IPS DF 6.9 (cell line): Measurements from ENCODE around the gene KLK8.

ENCODE experiments used
- DNase-seq: peaks from one replicate; pipeline ENCODE4 v3.0.0-alpha.2; 2013; ENCODE audit warnings: low read depth, low spot score
- H3K27ac ChIP-seq: one replicate; pipeline ENCODE4 v1.5.1; 2013; ENCODE audit warnings: low read length, control low read depth
- H3K27me3 ChIP-seq: 2 replicates; pipeline ENCODE4 v1.6.1; 2013; ENCODE audit warnings: mild to moderate bottlenecking, low read length; ENCODE audit not compliant: control insufficient read depth, insufficient read depth
- H3K36me3 ChIP-seq: 2 replicates; pipeline ENCODE4 v1.6.1; 2013; ENCODE audit warnings: low read length; ENCODE audit not compliant: control insufficient read depth, insufficient read depth
- H3K4me1 ChIP-seq: 2 replicates; pipeline ENCODE4 v1.6.1; 2013; ENCODE audit warnings: low read length; ENCODE audit not compliant: control insufficient read depth, insufficient read depth
- H3K4me3 ChIP-seq: 2 replicates; pipeline ENCODE4 v1.5.1; 2013; ENCODE audit warnings: mild to moderate bottlenecking, low read length
- H3K9me3 ChIP-seq: 2 replicates; pipeline ENCODE4 v1.6.1; 2013; ENCODE audit warnings: low read length, inconsistent platforms; ENCODE audit not compliant: control insufficient read depth, insufficient read depth
- WGBS: extraction: QIAGEN DNeasy Blood & Tissue Kit; methylation state at CpG from one replicate; pipeline ENCODE4 v1.1.7; 2013; ENCODE audit warnings: mixed read lengths, missing lambda C conversion rate; ENCODE audit not compliant: insufficient read length, insufficient coverage; 5-methylcytosine and 5-hydroxymethylcytosine counted together

Gene KLK8, protein sequence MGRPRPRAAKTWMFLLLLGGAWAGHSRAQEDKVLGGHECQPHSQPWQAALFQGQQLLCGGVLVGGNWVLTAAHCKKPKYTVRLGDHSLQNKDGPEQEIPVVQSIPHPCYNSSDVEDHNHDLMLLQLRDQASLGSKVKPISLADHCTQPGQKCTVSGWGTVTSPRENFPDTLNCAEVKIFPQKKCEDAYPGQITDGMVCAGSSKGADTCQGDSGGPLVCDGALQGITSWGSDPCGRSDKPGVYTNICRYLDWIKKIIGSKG

DNA sequence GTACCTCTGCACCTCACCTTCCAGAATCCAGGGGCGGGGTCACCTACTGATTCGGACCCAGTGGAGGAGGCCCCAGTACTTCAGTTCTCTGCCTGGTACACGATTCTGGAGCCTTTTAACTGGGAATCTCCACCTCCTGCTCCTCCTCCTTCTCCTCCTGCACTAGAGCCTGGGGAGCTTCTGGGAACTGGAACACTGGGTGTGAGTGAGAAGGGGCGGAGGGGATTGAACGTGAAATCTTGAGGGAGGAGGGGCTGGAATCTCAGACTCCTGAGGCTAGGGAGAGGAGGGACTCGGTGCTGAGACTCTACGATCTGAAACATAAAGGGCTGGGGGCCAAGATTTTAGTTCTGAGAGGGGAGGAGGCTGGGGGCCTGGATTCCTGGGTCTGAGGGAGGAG is at the start of gene KLK8:
Gene KLK8 (minus strand): TSS at position 90 of the 400 bp plus-strand sequence. CDS start 437 bp downstream, outside the sequence.
- Histone ChIP-seq H3K4me3 (no peak within 1 kb of the TSS), H3K9me3 (no peaks in the 10 kb centered on the region), H3K27me3 (no peaks in the 10 kb centered on the region), H3K27ac (no peak within 1 kb of the TSS), H3K36me3 (no peaks in the 10 kb centered on the region), H3K4me1 (peaks cover 1% of the 10 kb centered on the region)
- DNase-seq = no peak
- no CpG with 5 or more reads among the region's 7 CpGs for WGBS

DNA sequence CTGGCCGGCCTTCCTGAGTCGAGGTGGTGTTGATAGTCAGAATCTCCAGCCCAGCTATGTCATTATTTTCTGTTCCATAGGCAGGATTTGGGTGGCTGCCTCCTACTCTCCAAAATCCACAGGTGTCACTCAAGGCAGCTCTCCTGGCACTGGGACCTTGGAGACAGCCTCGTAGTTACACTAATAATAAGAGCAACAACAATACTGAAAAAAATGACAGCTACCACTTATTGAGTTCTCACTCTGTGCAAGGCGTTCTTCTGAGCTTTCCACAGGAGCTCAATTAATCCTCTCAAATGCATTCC is 45.6 kb upstream of the KLK8 start:
- H3K4me3 ChIP-seq = no peak overlapping the region
- H3K36me3 ChIP-seq = no peaks in the 10 kb centered on the region
- DNase-seq = no peak
- peaks cover 6% of the 10 kb centered on the region for H3K4me1 ChIP-seq
- H3K9me3 ChIP-seq = no peaks in the 10 kb centered on the region
- no CpG with 5 or more reads among the region's 4 CpGs for WGBS
- no peaks in the 10 kb centered on the region for H3K27me3 ChIP-seq
- no peak overlapping the region for H3K27ac ChIP-seq

DNA sequence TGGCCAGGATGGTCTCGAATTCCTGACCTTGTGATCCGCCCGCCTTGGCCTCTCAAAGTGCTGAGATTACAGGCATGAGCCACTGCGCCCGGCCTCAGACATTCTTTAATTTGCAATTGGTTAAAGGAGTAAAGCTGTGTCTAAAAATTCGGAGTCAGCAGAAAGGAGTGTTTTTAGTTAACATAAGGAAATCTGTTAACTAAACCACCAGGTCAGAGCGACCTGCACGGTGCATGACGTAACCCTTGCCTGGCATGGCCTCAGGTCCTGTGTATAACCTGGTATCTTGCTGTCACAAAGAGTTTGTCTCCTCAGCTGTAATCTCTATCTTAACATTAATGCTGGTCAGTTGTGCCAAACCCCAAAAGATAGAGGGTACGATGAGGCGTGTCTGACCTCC is 42.9 kb upstream of the KLK8 start:
- H3K4me3 ChIP-seq = no peak overlapping the region
- DNase-seq = no peak
- no peaks in the 10 kb centered on the region for H3K27me3 ChIP-seq
- H3K9me3 ChIP-seq = no peaks in the 10 kb centered on the region
- peaks cover 6% of the 10 kb centered on the region for H3K4me1 ChIP-seq
- H3K27ac ChIP-seq = no peak overlapping the region
- WGBS = no CpG with 5 or more reads among the region's 11 CpGs
- H3K36me3 ChIP-seq = no peaks in the 10 kb centered on the region

DNA sequence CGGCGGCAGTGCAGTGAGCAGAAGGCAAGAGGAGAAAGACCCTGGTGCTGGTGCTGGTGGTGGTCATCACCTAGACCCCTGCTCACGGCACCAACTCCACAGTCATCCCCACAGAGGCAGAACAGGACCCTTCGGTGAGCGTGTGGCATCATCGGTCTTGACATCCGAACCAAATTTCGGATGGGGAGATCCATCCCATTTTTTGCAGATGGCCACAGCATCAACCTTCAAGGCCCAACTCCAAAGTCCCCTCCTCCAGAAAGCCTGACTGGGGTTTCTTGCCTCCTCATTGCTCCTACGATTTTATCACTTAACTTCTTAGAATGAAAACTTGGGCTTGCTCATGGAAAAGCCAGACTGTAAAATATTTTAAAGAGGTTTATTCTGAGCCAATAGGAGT is 42.1 kb upstream of the KLK8 start:
- no peaks in the 10 kb centered on the region for H3K9me3 ChIP-seq
- H3K27me3 ChIP-seq = no peaks in the 10 kb centered on the region
- DNase-seq = no peak
- WGBS = no CpG with 5 or more reads among the region's 9 CpGs
- H3K36me3 ChIP-seq = no peaks in the 10 kb centered on the region
- no peak overlapping the region for H3K27ac ChIP-seq
- H3K4me1 ChIP-seq = peaks cover 6% of the 10 kb centered on the region
- H3K4me3 ChIP-seq = no peak overlapping the region

DNA sequence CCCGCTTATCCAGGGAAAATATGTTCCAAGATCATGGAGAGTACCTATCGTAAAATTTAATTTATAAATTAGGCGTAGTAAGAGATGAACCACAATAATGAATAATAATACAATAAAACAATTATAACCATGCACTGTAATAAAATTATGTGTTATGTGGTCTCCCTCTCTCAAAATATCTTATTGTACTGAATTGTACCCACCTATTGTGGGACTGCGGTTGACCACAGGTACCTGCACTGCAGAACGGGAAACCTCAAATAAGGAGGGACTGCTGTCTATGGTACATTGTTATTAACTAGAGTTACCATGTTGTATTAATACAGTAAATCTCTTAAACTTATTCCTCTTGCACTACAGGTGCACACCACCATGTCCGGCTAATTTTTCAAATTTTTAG is 38.7 kb upstream of the KLK8 start:
- DNase-seq = no peak
- WGBS = no CpG with 5 or more reads among the region's 6 CpGs
- no peaks in the 10 kb centered on the region for H3K36me3 ChIP-seq

DNA sequence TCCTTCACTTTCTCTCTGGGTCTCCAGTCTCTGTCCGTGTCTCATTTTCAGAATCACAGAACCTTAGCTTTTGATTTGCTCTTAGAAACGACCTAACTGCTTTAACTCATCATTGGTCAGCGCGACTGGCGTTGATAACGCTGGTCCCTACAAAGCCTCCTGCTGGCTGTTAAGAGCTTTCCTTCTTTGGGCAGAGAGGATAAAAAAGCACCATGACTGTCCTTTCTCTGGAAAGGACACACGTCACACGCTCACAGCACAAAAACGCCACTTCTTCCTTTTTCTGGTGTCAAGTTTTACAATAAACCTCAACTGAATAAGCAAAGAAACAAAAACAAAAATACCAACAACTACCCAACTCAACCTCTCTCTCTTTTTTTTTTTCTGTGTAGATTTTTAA is 35.1 kb upstream of the KLK8 start:
- H3K4me3 ChIP-seq = no peak overlapping the region
- no peaks in the 10 kb centered on the region for H3K36me3 ChIP-seq
- H3K4me1 ChIP-seq = no peaks in the 10 kb centered on the region
- no peaks in the 10 kb centered on the region for H3K27me3 ChIP-seq
- H3K9me3 ChIP-seq = no peaks in the 10 kb centered on the region
- WGBS = no CpG with 5 or more reads among the region's 9 CpGs
- no peak overlapping the region for H3K27ac ChIP-seq
- no peak for DNase-seq

More for the DNA sequence above, 38.7 kb upstream of the KLK8 start:
- Histone ChIP-seq H3K27ac (no peak overlapping the region), H3K4me3 (no peak overlapping the region), H3K9me3 (no peaks in the 10 kb centered on the region), H3K4me1 (peaks cover 1% of the 10 kb centered on the region; the same call in 1 of the 2 replicates), H3K27me3 (no peaks in the 10 kb centered on the region)

DNA sequence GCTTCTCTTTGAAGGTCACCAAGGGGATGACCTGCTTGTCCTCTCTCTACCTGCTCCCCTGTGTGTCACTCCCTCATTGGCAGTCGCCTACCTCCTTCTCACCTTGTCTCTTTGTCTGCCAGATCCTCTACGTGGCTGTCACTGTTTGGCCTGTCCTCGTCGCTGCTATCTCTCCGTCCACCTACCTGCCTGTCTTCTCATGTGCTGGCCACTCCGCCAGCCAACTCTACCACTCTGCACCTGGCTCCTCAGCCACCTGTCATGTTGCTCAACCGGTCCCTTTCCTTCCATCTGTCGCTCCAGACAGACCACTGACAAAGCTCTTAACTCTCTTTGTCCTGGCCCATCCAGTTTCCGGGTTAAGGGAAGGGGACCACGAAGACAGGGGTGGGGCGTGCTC is 33.3 kb upstream of the KLK8 start, which contains the start of gene KLK12:
Gene KLK12 (minus strand): TSS at position 299 of the 400 bp plus-strand sequence. CDS start 381 bp downstream, outside the sequence.
- Histone ChIP-seq H3K9me3 (no peaks in the 10 kb centered on the region), H3K4me3 (no peak within 1 kb of the TSS), H3K4me1 (no peaks in the 10 kb centered on the region), H3K27ac (no peak within 1 kb of the TSS), H3K27me3 (no peaks in the 10 kb centered on the region), H3K36me3 (no peaks in the 10 kb centered on the region)
- no peak for DNase-seq
- WGBS = no CpG with 5 or more reads among the region's 11 CpGs

DNA sequence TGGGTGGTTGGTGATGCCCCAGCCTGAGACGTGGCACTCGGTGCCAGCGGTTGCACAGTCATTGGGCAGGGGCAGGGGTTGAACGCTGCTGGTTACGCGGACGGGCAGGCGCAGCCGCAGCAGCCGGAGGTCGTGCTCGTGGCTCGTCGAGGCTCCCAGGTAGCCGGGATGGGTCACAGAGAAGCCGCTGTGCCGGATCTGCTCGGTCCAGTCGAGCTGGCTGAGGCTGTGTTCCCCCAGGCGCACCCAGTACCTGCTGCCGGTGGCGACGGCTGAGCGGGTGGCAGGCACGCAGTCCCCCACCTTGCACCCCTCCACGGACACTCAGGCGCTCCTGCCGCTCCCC is 30.4 kb upstream of the KLK8 start:
- Histone ChIP-seq H3K27ac (no peak overlapping the region), H3K4me3 (no peak overlapping the region), H3K36me3 (no peaks in the 10 kb centered on the region), H3K4me1 (no peaks in the 10 kb centered on the region; the same call in 1 of the 2 replicates), H3K9me3 (no peaks in the 10 kb centered on the region), H3K27me3 (no peaks in the 10 kb centered on the region)
- no CpG with 5 or more reads among the region's 28 CpGs for WGBS
- no peak for DNase-seq

DNA sequence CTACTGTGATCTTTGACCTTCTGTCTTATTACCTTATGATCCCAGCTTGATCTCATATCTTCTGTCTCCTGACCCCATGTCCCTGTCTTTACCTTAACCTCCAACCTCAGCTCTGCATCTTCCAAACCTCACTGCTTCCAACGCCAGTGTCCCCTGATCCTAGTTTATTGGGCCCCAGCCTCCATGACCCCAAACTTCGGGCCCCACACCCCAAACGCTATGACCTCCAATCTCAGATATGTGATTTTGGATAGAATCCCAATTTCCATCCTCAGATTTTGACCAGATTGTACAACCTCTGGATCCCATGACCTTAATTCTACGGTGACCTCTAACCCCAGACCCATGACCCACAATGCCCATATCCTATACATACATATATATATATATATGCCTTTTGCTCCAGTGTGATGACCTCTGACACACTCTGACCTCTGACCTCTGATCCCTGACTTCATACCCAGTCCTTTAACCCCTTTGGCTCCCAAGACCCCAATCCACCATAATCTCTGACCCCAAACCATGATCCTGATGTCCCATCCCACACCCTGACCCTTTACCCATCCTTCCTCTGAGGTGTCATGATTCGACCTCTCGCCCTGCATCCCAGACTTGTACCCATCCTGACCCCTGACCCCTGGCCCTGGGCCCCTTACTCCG is 29.9 kb upstream of the KLK8 start:
- no peaks in the 10 kb centered on the region; the same call in 1 of the 2 replicates for H3K4me1 ChIP-seq
- H3K9me3 ChIP-seq = no peaks in the 10 kb centered on the region
- no CpG with 5 or more reads among the region's 7 CpGs for WGBS
- no peak overlapping the region for H3K4me3 ChIP-seq
- no peak for DNase-seq
- no peak overlapping the region for H3K27ac ChIP-seq
- no peaks in the 10 kb centered on the region for H3K36me3 ChIP-seq
- H3K27me3 ChIP-seq = no peaks in the 10 kb centered on the region

DNA sequence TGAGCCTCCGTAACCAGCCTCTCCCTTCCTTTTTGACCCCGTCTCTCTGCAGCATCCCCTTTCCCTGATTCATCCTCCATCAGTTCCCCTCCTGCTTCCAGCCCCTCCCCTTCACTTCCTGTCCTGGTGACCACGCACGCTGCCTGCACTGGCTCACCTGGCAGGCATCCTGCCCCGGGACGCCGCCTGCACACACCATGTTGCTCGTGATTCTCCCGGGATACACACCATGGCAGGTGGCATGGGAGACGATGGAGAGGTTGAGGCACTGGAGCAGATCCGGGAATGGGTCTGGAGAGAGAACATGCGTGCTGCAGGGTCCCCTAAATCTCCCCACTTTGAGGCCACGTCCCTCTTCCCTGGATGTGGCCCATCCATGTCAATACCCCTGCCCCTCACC is 29.2 kb upstream of the KLK8 start:
- no CpG with 5 or more reads among the region's 13 CpGs for WGBS
- Histone ChIP-seq H3K4me3 (no peak overlapping the region), H3K4me1 (peaks cover 2% of the 10 kb centered on the region; the same call in 1 of the 2 replicates), H3K27ac (no peak overlapping the region), H3K27me3 (no peaks in the 10 kb centered on the region), H3K36me3 (no peaks in the 10 kb centered on the region), H3K9me3 (no peaks in the 10 kb centered on the region)
- DNase-seq = no peak

DNA sequence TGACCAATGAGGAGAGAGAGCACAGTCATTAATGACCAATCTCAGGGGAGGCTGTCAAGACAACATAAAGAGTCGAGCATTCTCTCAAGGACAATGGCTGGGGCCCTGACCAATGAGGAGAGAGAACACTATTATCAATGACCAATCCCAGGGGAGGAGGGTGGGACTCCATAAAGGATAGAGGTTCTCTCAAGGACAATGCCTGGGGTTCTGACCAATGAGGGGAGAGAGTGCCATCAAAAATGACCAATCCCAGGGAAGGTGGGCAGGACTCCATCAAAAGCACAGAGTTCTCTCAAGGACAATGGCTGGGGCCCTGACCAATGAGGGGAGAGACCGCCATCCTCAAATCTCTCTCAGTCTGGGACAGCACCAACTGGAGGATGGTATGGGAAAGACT is 28.3 kb upstream of the KLK8 start:
- WGBS = no CpG with 5 or more reads among the region's 2 CpGs
- H3K4me1 ChIP-seq = peaks cover 2% of the 10 kb centered on the region; the same call in 1 of the 2 replicates
- H3K27ac ChIP-seq = no peak overlapping the region
- DNase-seq = no peak
- no peaks in the 10 kb centered on the region for H3K27me3 ChIP-seq
- H3K9me3 ChIP-seq = no peaks in the 10 kb centered on the region
- no peaks in the 10 kb centered on the region for H3K36me3 ChIP-seq
- H3K4me3 ChIP-seq = no peak overlapping the region
